Hepatocyte (in vitro differentiated cells): ENCODE data around the gene ZNF436.

ENCODE experiments used
- EZH2phosphoT487 ChIP-seq: fragments of 200-600 bp; sonication (generic); IDR thresholded peaks from one replicate; pipeline ENCODE4 v1.6.1; 2018; ENCODE audit warnings: antibody characterized with exemption, mild to moderate bottlenecking, low read depth, moderate library complexity; ENCODE audit not compliant: unreplicated experiment, severe bottlenecking
- TF ChIP-seq, protein P1 (sequence below): fragments of 200-600 bp; sonication (generic); IDR thresholded peaks from 2 replicates; pipeline ENCODE4 v1.5.1; 2016; ENCODE audit warnings: antibody characterized with exemption, mild to moderate bottlenecking; ENCODE audit not compliant: poor library complexity

- TF ChIP-seq, protein P1, sequence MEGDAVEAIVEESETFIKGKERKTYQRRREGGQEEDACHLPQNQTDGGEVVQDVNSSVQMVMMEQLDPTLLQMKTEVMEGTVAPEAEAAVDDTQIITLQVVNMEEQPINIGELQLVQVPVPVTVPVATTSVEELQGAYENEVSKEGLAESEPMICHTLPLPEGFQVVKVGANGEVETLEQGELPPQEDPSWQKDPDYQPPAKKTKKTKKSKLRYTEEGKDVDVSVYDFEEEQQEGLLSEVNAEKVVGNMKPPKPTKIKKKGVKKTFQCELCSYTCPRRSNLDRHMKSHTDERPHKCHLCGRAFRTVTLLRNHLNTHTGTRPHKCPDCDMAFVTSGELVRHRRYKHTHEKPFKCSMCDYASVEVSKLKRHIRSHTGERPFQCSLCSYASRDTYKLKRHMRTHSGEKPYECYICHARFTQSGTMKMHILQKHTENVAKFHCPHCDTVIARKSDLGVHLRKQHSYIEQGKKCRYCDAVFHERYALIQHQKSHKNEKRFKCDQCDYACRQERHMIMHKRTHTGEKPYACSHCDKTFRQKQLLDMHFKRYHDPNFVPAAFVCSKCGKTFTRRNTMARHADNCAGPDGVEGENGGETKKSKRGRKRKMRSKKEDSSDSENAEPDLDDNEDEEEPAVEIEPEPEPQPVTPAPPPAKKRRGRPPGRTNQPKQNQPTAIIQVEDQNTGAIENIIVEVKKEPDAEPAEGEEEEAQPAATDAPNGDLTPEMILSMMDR: no peak
- no peak for TF ChIP-seq EZH2phosphoT487
Observed at GRCh38 chr1:23408797-23409290, 39.2 kb upstream of the ZNF436 start.
